A204.1 (cell line): Measurements from ENCODE around the gene C2orf42.
"Not testable (repeated sequence)": the region's sequence is repeated elsewhere in the genome, so short reads cannot be mapped to it uniquely, and the experiment has no call there.

Source experiments
- FAIRE-seq: peaks from 2 replicates; lab custom pipeline; 2012; peaks lifted over from hg19 to GRCh38; lab: Jason Lieb, UNC

C2orf42 gene

DNA sequence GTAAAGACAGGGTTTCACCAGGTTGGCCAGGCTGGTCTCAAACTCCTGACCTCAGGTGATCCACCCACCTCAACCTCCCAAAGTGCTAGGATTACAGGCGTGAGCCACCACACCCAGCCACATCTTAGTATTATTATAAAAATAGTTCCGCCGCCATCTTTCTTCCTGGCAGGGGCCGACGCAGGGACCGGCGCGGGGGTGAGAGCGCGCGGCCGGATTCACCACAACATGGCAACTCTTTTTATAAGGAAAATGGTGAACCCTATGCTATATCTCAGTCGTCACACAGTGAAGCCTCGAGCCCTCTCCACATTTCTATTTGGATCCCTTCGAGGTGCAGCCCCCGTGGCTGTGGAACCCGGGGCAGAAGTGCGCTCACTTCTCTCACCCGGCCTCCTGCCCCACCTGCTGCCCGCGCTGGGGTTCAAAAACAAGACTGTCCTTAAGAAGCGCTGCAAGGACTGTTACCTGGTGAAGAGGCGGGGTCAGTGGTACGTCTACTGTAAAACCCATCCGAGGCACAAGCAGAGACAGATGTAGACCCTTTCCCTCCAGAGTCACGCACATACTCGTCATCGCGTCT, 88.4 kb downstream of the C2orf42 start:
- FAIRE-seq, result not testable (repeated sequence)

DNA sequence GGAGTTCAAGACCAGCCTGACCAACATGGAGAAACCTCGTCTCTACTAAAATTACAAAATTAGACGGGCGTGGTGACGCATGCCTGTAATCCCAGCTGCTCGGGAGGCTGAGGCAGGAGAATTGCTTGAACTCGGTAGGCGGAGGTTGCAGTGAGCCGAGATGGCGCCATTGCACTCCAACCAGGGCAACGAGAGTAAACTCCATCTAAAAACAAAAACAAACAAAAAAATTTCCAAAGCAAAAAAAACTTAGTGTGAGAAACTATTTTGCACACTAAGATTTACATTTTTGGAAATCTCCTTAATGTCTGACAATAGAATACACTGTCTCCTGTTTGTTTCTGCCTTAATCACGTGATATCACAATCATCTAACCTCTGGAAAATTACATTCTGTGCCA, 89.1 kb downstream of the C2orf42 start:
- not testable (repeated sequence) for FAIRE-seq

DNA sequence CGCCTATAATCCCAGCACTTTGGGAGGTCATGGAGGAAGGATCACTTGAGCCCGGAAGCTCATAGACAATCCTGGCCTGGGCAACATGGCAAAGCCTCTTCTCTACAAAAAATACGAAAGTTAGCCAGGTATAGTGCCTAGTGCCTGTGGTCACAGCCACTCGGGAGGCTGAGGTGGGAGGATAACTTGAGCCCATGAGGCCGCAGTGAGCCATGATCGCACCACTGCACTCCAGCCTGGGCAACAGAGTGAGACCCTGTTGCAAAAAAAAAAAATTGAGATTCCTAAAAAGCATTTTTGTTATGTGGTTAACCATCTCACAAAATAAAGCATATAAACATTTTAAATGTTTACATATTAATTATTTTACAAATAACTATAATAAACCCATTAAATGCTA, 89.6 kb downstream of the C2orf42 start:
- FAIRE-seq, result no peak
